Measurements from ENCODE around the gene FMOD.

The FMOD gene

DNA sequence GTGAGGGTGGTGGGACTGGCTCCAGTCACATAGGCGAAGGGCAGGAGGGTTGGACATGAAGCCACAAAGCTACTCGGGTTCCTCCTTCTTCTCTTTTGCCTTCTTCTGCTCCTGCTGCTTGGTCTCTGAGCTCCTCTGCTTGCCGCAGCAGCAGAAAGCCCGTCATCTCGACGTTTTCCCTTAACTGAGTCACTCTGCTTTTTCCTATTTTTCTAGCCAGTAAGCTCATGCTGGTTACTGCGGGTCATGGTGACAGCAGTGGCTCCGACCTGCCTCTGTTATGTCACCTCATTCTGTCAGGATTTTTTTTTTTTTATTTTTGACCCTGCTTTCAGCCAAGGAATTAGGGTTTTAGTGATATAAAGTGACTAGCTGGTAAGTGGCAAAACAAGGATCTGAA, 2.6 kb upstream of the FMOD start:
- Histone ChIP-seq H3K4me3 (IDR thresholded peaks at IDR 0.05; ENCODE audit: insufficient read depth, low read depth, low read length) (no peak overlapping the region), H2AFZ (ENCODE audit: low read depth) (no peak overlapping the region), H3K27ac (no peak overlapping the region), H3K9ac (no peak overlapping the region), H3K79me2 (ENCODE audit: insufficient read depth, low read depth) (no peaks in the 10 kb centered on the region), H3K36me3 (ENCODE audit: insufficient read depth) (no peaks in the 10 kb centered on the region), H4K20me1 (ENCODE audit: insufficient read depth) (no peaks in the 10 kb centered on the region), H3K27me3 (ENCODE audit: insufficient read depth, low read depth) (0 out of 2 replicates have a peak, but pooled peaks cover under 1% of the 10 kb centered on the region), H3K4me2 (no peak overlapping the region), H3K4me1 (ENCODE audit: low read depth, poor library complexity, severe bottlenecking) (no peaks in the 10 kb centered on the region)
- TF ChIP-seq, protein P1, sequence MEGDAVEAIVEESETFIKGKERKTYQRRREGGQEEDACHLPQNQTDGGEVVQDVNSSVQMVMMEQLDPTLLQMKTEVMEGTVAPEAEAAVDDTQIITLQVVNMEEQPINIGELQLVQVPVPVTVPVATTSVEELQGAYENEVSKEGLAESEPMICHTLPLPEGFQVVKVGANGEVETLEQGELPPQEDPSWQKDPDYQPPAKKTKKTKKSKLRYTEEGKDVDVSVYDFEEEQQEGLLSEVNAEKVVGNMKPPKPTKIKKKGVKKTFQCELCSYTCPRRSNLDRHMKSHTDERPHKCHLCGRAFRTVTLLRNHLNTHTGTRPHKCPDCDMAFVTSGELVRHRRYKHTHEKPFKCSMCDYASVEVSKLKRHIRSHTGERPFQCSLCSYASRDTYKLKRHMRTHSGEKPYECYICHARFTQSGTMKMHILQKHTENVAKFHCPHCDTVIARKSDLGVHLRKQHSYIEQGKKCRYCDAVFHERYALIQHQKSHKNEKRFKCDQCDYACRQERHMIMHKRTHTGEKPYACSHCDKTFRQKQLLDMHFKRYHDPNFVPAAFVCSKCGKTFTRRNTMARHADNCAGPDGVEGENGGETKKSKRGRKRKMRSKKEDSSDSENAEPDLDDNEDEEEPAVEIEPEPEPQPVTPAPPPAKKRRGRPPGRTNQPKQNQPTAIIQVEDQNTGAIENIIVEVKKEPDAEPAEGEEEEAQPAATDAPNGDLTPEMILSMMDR (conservative IDR thresholded peaks at IDR 0.05; ENCODE audit: low read depth, low read length): no peak

DNA sequence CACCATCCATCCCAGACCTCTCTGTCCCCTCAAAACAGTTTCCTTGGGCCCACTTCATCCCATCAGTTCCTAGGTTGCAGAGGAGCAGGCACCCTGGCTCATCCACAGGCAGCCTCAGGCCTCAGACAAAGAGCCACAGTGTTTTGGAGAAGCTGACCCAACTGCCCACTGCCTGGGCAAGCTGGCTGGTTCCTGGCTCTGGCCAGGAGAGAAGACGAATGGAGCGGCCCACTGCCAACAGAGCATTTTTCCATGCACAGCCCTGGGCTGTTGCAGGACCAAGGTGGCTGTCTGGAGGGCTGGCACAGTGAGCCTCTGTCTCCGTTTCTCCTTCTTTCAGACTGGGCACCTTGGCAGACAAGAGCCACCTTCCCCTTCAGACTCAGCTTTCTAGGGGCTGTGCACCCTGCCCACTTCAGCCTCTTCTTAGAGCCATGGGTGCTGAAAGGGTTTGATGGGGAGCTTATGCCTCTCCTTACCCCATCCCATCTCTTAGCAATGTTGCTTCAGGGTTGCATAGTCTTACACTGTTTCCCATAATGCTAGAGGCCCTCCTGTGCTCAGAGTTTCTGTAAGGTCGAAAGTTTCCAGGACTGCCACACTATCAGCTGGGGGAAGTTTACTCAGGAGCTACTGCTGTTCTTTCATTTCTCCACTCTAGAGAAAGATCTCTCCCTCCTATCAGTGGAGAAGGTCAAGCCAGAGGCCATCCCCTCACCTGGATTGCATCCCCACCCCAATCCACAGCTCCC, 973 bp downstream of the FMOD start:
- H3K27me3 ChIP-seq (ENCODE audit: insufficient read depth, low read depth): no peaks in the 10 kb centered on the region
- H2AFZ ChIP-seq (ENCODE audit: low read depth): no peak overlapping the region
- no peak overlapping the region for H3K4me3 ChIP-seq (IDR thresholded peaks at IDR 0.05; ENCODE audit: insufficient read depth, low read depth, low read length)
- H3K9ac ChIP-seq: no peak overlapping the region
- H3K4me2 ChIP-seq: no peak overlapping the region
- no peaks in the 10 kb centered on the region for H4K20me1 ChIP-seq (ENCODE audit: insufficient read depth)
- TF ChIP-seq, protein P1 (conservative IDR thresholded peaks at IDR 0.05; ENCODE audit: low read depth, low read length): no peak
- no peaks in the 10 kb centered on the region for H3K36me3 ChIP-seq (ENCODE audit: insufficient read depth)
- H3K27ac ChIP-seq: no peak overlapping the region
- H3K4me1 ChIP-seq (ENCODE audit: low read depth, poor library complexity, severe bottlenecking): no peaks in the 10 kb centered on the region
- no peaks in the 10 kb centered on the region for H3K79me2 ChIP-seq (ENCODE audit: insufficient read depth, low read depth)

DNA sequence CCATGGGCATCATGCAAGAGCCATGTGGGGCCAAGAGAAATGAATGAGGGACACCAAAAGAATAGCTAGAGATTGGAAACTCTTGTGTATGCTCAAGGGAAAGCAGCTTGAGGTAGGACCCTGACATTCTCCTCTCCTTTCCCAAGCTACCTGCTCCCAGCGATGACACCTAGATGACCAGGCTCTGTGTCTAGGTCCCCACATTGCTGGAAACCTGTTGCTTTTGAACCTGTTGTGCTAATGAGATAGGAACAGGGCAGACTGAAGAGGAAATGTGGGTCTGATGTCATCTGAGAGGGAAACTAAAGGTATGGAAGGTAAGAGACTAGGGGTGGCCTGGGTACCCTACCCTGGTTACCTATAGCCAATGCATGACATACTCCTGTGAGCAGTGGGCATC, 1.8 kb downstream of the FMOD start:
- no peak overlapping the region for H3K4me2 ChIP-seq
- H3K4me3 ChIP-seq (IDR thresholded peaks at IDR 0.05; ENCODE audit: insufficient read depth, low read depth, low read length): no peak overlapping the region
- no peak overlapping the region for H3K27ac ChIP-seq
- no peak overlapping the region for H2AFZ ChIP-seq (ENCODE audit: low read depth)
- TF ChIP-seq, protein P1 (conservative IDR thresholded peaks at IDR 0.05; ENCODE audit: low read depth, low read length): no peak
- no peaks in the 10 kb centered on the region for H3K4me1 ChIP-seq (ENCODE audit: low read depth, poor library complexity, severe bottlenecking)
- H4K20me1 ChIP-seq (ENCODE audit: insufficient read depth): no peaks in the 10 kb centered on the region
- no peaks in the 10 kb centered on the region for H3K79me2 ChIP-seq (ENCODE audit: insufficient read depth, low read depth)
- no peak overlapping the region for H3K9ac ChIP-seq
- no peaks in the 10 kb centered on the region for H3K36me3 ChIP-seq (ENCODE audit: insufficient read depth)
- no peaks in the 10 kb centered on the region for H3K27me3 ChIP-seq (ENCODE audit: insufficient read depth, low read depth)

DNA sequence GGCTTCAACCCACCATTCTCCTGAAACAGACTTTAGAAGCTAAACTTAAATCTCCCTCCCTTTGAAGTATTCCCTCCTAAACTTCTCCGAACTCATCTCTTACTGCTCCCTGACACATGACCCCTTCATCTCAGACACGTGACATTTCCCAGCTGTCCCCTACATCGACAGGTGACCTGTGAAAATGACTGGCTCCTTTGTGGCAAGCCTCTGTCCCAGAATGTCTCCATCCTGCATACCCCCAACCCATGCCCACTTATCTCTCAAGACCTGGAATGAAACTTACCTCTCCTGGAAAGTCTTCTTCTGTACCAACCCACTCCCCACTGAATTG, 4.2 kb downstream of the FMOD start:
- TF ChIP-seq, protein P1 (conservative IDR thresholded peaks at IDR 0.05; ENCODE audit: low read depth, low read length): no peak
- H3K4me2 ChIP-seq: no peak overlapping the region
- no peak overlapping the region for H3K27ac ChIP-seq
- H3K36me3 ChIP-seq (ENCODE audit: insufficient read depth): no peaks in the 10 kb centered on the region
- no peak overlapping the region for H3K4me3 ChIP-seq (IDR thresholded peaks at IDR 0.05; ENCODE audit: insufficient read depth, low read depth, low read length)
- no peak overlapping the region for H3K9ac ChIP-seq
- H2AFZ ChIP-seq (ENCODE audit: low read depth): no peak overlapping the region
- H3K4me1 ChIP-seq (ENCODE audit: low read depth, poor library complexity, severe bottlenecking): no peaks in the 10 kb centered on the region
- H3K27me3 ChIP-seq (ENCODE audit: insufficient read depth, low read depth): no peaks in the 10 kb centered on the region; the same call in 1 of the 2 replicates
- no peaks in the 10 kb centered on the region for H4K20me1 ChIP-seq (ENCODE audit: insufficient read depth)
- H3K79me2 ChIP-seq (ENCODE audit: insufficient read depth, low read depth): no peaks in the 10 kb centered on the region

Measured in KMS-11 (cell line).